B cell (primary cell): ENCODE measurements around the gene CADM1. TPM values are rescaled to one million over a fixed set of nuclear protein-coding genes. Genes with fewer than 3 reads are reported as not detected.

ENCODE experiments used
- ATAC-seq: fragments of 200-7000 bp; cut with Tn5 transposase; one replicate; pipeline ENCODE4 v1.10.0; 2021; ENCODE audit warnings: low read depth, mild to moderate bottlenecking, moderate number of reproducible peaks, moderate library complexity
- CTCF ChIA-PET: fragments of 350-600 bp; sonication (Branson Sonifier 250); formaldehyde crosslinking; loops from one replicate; lab custom pipeline; 2021; ENCODE audit warnings: antibody characterized with exemption, inconsistent platforms; lab: Charles Lee
- POLR2A ChIA-PET: fragments of 350-600 bp; sonication (Branson Sonifier 250); formaldehyde crosslinking; loops from one replicate; lab custom pipeline; 2021; ENCODE audit warnings: antibody characterized with exemption; lab: Charles Lee
- DNase-seq: peaks from one replicate; pipeline ENCODE4 v3.0.0; 2013
- H2AFZ ChIP-seq: 2 replicates; pipeline ENCODE4 v1.6.1; 2012; ENCODE audit warnings: mild to moderate bottlenecking, low read depth, low read length; ENCODE audit not compliant: insufficient read depth, poor library complexity, severe bottlenecking
- H3K27ac ChIP-seq, 2 donors: 1 replicate in 1 of 2; 2 replicates in 1 of 2; pipeline ENCODE4 v1.5.1; 2012 to 2013; ENCODE audit warnings: low read length in 2 of 2, mild to moderate bottlenecking in 2 of 2, moderate library complexity in 1 of 2
- H3K27me3 ChIP-seq, 4 experiments: fragments of 200-600 bp in 1 of 4; sonication (generic) in 1 of 4; replicated peaks in 1 of 4; 1 replicate in 2 of 4; 2 replicates in 2 of 4; pipeline versions ENCODE4 v1.6.1 to v1.7.0; 2013 to 2016; ENCODE audit warnings: low read length in 3 of 4, mild to moderate bottlenecking in 2 of 4, mixed read lengths in 1 of 4, moderate library complexity in 1 of 4; ENCODE audit not compliant: insufficient read depth in 4 of 4, control insufficient read depth in 3 of 4; ENCODE audit errors: control extremely low read depth in 1 of 4
- H3K36me3 ChIP-seq, 2 experiments: replicated peaks in 1 of 2; 1 replicate in 1 of 2; 2 replicates in 1 of 2; pipeline versions ENCODE4 v1.6.1 to v1.7.1; 2013; ENCODE audit warnings: low read length in 1 of 2; ENCODE audit not compliant: insufficient read depth in 2 of 2, control insufficient read depth in 1 of 2; ENCODE audit errors: control extremely low read depth in 1 of 2, extremely low read depth in 1 of 2
- H3K4me1 ChIP-seq, 2 donors: fragments of 200-600 bp in 1 of 2; sonication (generic) in 1 of 2; 1 replicate in 1 of 2; 2 replicates in 1 of 2; pipeline versions ENCODE4 v1.5.1 to v1.6.1; 2013 to 2017; ENCODE audit warnings: low read length in 2 of 2; ENCODE audit not compliant: control insufficient read depth in 2 of 2, insufficient read depth in 2 of 2
- H3K4me2 ChIP-seq: replicated peaks from 2 replicates; pipeline ENCODE3; 2012; ENCODE audit warnings: mild to moderate bottlenecking, low read depth, low read length; ENCODE audit not compliant: poor library complexity, severe bottlenecking
- H3K4me3 ChIP-seq, 5 experiments: fragments of 200-600 bp in 1 of 5; sonication (generic) in 1 of 5; 1 replicate in 3 of 5; 2 replicates in 2 of 5; pipeline versions ENCODE4 v1.5.1 to v1.7.0; 2011 to 2016; ENCODE audit warnings: low read length in 4 of 5, mild to moderate bottlenecking in 4 of 5, low read depth in 2 of 5, control low read depth in 1 of 5, moderate library complexity in 1 of 5; ENCODE audit not compliant: insufficient read depth in 1 of 5; ENCODE audit errors: control extremely low read depth in 1 of 5, extremely low read depth in 1 of 5
- H3K79me2 ChIP-seq: fragments of 200-600 bp; sonication (generic); one replicate; pipeline ENCODE4 v1.6.0; 2016; ENCODE audit warnings: low read length; ENCODE audit not compliant: control insufficient read depth, insufficient read depth
- H3K9ac ChIP-seq: fragments of 200-600 bp; sonication (generic); 2 replicates; pipeline ENCODE4 v1.6.1; 2017; ENCODE audit warnings: mild to moderate bottlenecking, low read length, moderate library complexity
- H3K9me3 ChIP-seq, 3 donors: one replicate each; pipeline versions ENCODE4 v1.6.1 to v1.7.1; 2013; ENCODE audit warnings: low read length in 2 of 3; ENCODE audit not compliant: control insufficient read depth in 2 of 3, insufficient read depth in 1 of 3; ENCODE audit errors: control extremely low read depth in 1 of 3
- H4K20me1 ChIP-seq: 2 replicates; pipeline ENCODE4 v1.6.0; 2012; ENCODE audit warnings: mild to moderate bottlenecking, low read length; ENCODE audit not compliant: insufficient read depth, control insufficient read depth, poor library complexity, severe bottlenecking
- H3K27ac Mint-ChIP-seq: one replicate; pipeline ENCODE4 v1.8.0; 2021; ENCODE audit warnings: mixed read lengths
- H3K27me3 Mint-ChIP-seq: one replicate; pipeline ENCODE4 v1.8.0; 2021; ENCODE audit warnings: mixed read lengths
- H3K4me1 Mint-ChIP-seq: one replicate; pipeline ENCODE4 v1.8.0; 2021; ENCODE audit warnings: mixed read lengths
- H3K4me3 Mint-ChIP-seq: one replicate; pipeline ENCODE4 v1.8.0; 2021; ENCODE audit warnings: mixed read lengths
- H3K9me3 Mint-ChIP-seq: one replicate; pipeline ENCODE4 v1.8.0; 2022; ENCODE audit warnings: mixed read lengths; ENCODE audit not compliant: insufficient read depth
- EZH2 ChIP-seq: IDR thresholded peaks from 2 replicates; pipeline ENCODE4 v1.6.1; 2012; ENCODE audit warnings: borderline replicate concordance, low read depth, mild to moderate bottlenecking, moderate library complexity, low read length; ENCODE audit not compliant: insufficient read depth, poor library complexity, severe bottlenecking
- WGBS: methylation state at CpG from one replicate; pipeline ENCODE4 v1.1.5; 2013; ENCODE audit warnings: missing lambda C conversion rate; ENCODE audit not compliant: insufficient coverage; 5-methylcytosine and 5-hydroxymethylcytosine counted together
- intact Hi-C: fragments of 100-400 bp; cut with micrococcal nuclease; formaldehyde crosslinking; loops from one replicate; pipeline ENCODE4 v1.10.0; 2022
- polyA plus RNA-seq: library from polyadenylated mRNA; depleted of rRNA; stranded (reverse); fragments of >200 nt; gene quantifications from 2 replicates; pipeline ENCODE4 v1.2.3, GENCODE V29; 2012
- total RNA-seq, 2 donors: library from RNA; stranded (reverse); fragments of 120-200 nt in 1 of 2; gene quantifications; 1 replicate in 1 of 2; 2 replicates in 1 of 2; pipeline versions ENCODE4 v1.2.3 to v1.2.4, GENCODE V29; 2013 to 2022
- TF ChIP-seq, protein P1 (sequence below): fragments of 200-600 bp; IDR thresholded peaks from one replicate; pipeline ENCODE4 v1.8.0; 2022; ENCODE audit warnings: antibody characterized with exemption, mild to moderate bottlenecking

CADM1 gene
- total and polyA plus RNA-seq, 2 donors (not counting 1 experiment from before 2014, with no cell fraction given) = 0.43 to 0.49 TPM

DNA sequence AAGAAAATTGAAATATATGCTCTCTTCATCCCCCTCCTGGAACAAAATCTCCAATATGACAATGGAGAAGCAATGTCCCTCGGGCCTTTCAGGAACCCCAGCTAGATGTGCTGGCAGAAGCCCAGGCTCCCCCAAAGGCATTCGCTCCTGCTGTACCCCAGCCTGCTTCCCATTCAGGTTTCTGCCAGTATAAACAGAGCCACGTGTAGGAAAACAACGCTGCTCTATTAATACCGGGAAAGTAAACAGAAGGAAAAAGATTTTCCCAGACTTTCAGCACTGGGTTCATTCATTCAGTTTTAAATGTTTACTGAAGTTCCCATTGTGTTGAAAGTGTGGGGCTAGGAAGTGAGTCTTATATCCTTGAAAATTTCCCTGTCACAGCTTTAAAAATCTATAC is 147.1 kb downstream of the CADM1 start:
- H3K27ac Mint-ChIP-seq = no peak overlapping the region
- Histone ChIP-seq H3K9me3 (no peaks in the 10 kb centered on the region), H3K36me3 (no peaks in the 10 kb centered on the region), H4K20me1 (no peaks in the 10 kb centered on the region), H3K4me2 (no peak overlapping the region), H3K4me1 (no peaks in the 10 kb centered on the region), H3K27me3 (no peaks in the 10 kb centered on the region), H2AFZ (no peak overlapping the region), H3K9ac (no peak overlapping the region), H3K27ac (no peak overlapping the region), H3K4me3 (no peak overlapping the region), H3K79me2 (no peaks in the 10 kb centered on the region)
- TF ChIP-seq EZH2 = no peak
- CTCF ChIA-PET = interaction anchor here (0.9 kb wide), 1 partner anchor 23 kb away, joined by 3 read pairs; no protein-coding TSS in a partner anchor
- ATAC-seq (no peak), DNase-seq (no peak)
- WGBS = 45% methylated on average over 5 of the region's 5 CpGs
- H3K27me3 Mint-ChIP-seq = peaks cover 5% of the 10 kb centered on the region
- no peaks in the 10 kb centered on the region for H3K9me3 Mint-ChIP-seq
- intact Hi-C loops = no loop called here
- no peaks in the 10 kb centered on the region for H3K4me1 Mint-ChIP-seq
- no peak overlapping the region for H3K4me3 Mint-ChIP-seq
- POLR2A ChIA-PET = no interaction called here

DNA sequence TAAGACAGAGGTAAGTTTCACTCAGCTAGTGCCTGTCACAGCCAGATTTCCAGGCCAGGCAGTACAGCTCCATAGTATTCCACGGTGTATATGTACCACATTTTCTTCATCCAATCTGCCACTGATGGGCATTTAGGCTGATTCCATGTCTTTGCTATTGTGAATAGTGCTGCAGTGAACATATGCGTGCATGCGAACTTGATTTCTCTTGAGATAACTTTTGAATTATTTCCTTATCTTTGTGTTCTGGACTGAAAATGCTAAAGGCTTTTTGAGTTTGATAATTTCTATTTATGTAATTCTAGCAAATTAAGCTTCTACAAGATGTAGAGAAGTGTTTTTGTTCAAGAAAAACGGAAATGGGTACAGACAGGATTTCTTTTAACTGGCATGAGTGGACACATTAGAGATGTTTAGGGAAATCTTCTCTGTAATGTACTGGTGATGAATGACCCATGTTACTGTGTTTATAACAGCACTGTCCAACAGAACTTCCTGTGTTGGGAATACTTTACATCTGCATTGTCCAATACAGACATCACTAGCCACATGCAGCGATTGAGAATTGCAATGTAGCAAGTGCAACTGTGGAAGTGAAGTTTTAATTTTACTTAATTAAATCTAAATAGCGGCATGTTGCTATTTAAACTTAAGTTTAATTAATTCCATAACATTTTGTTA is 151.3 kb downstream of the CADM1 start:
- Mint-ChIP-seq H3K9me3 (no peaks in the 10 kb centered on the region), H3K27ac (no peak overlapping the region), H3K4me3 (no peak overlapping the region), H3K27me3 (peaks cover 8% of the 10 kb centered on the region), H3K4me1 (no peaks in the 10 kb centered on the region)
- no peaks in the 10 kb centered on the region for H4K20me1 ChIP-seq
- no peaks in the 10 kb centered on the region for H3K9me3 ChIP-seq
- no peaks in the 10 kb centered on the region for H3K27me3 ChIP-seq
- no peaks in the 10 kb centered on the region for H3K36me3 ChIP-seq
- TF ChIP-seq, protein P1, sequence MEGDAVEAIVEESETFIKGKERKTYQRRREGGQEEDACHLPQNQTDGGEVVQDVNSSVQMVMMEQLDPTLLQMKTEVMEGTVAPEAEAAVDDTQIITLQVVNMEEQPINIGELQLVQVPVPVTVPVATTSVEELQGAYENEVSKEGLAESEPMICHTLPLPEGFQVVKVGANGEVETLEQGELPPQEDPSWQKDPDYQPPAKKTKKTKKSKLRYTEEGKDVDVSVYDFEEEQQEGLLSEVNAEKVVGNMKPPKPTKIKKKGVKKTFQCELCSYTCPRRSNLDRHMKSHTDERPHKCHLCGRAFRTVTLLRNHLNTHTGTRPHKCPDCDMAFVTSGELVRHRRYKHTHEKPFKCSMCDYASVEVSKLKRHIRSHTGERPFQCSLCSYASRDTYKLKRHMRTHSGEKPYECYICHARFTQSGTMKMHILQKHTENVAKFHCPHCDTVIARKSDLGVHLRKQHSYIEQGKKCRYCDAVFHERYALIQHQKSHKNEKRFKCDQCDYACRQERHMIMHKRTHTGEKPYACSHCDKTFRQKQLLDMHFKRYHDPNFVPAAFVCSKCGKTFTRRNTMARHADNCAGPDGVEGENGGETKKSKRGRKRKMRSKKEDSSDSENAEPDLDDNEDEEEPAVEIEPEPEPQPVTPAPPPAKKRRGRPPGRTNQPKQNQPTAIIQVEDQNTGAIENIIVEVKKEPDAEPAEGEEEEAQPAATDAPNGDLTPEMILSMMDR = no peak
- no peak for TF ChIP-seq EZH2
- H3K4me2 ChIP-seq = no peak overlapping the region
- no CpG with 5 or more reads among the region's 6 CpGs for WGBS
- POLR2A ChIA-PET = no interaction called here
- H3K79me2 ChIP-seq = no peaks in the 10 kb centered on the region
- H3K4me3 ChIP-seq = no peak overlapping the region
- CTCF ChIA-PET = no interaction called here
- DNase-seq = no peak
- no peak overlapping the region for H3K27ac ChIP-seq
- no peaks in the 10 kb centered on the region for H3K4me1 ChIP-seq
- ATAC-seq = no peak
- no peak overlapping the region for H3K9ac ChIP-seq
- intact Hi-C loops = no loop called here
- no peak overlapping the region for H2AFZ ChIP-seq
